SK-N-SH treated with all-trans-retinoic acid at 6 μM for 48 hours (cell line): Measurements from ENCODE around the gene LRRN4CL.

Source experiments
- CSDC2 ChIP-seq: fragments of 250-450 bp; sonication (Bioruptor Pico); IDR thresholded peaks from 2 replicates; pipeline ENCODE4 v1.5.0; 2020; ENCODE audit warnings: mild to moderate bottlenecking, moderate library complexity
- TSHZ2 ChIP-seq: fragments of 250-450 bp; sonication (Bioruptor Pico); IDR thresholded peaks from 2 replicates; pipeline ENCODE4 v1.5.0; 2020; ENCODE audit warnings: mild to moderate bottlenecking, moderate library complexity
- ZFP30 ChIP-seq: fragments of 450-650 bp; formaldehyde crosslinking; IDR thresholded peaks from 2 replicates; pipeline ENCODE4 v1.5.0; 2022; ENCODE audit warnings: mild to moderate bottlenecking, moderate library complexity
- ZNF70 ChIP-seq: fragments of 450-650 bp; formaldehyde crosslinking; IDR thresholded peaks from 2 replicates; pipeline ENCODE4 v1.5.0; 2020; ENCODE audit warnings: mild to moderate bottlenecking, moderate library complexity

GRCh38 chr11:62707277-62707861 is 18.0 kb upstream of the LRRN4CL start, which contains the start of the genes BSCL2 and GNG3:
- no peak for TF ChIP-seq ZNF70
- no peak for TF ChIP-seq ZFP30
- TF ChIP-seq TSHZ2 = no peak
- TF ChIP-seq CSDC2 (CRISPR knock-in tag) = no peak
